Activated naive CD4-positive, alpha-beta T cell treated with anti-CD3 and anti-CD28 coated beads, Interleukin-2, amount 50 U/mL, for 72 hours (primary cell): Measurements from ENCODE around the gene AFAP1L1. TPM values are rescaled to one million over a fixed set of nuclear protein-coding genes. Genes with fewer than 3 reads are reported as not detected.

Source experiments
- ATAC-seq, 2 donors: fragments of 150-1000 bp; cut with Tn5 transposase; 2 replicates each; pipeline ENCODE4 v1.10.0; 2021; ENCODE audit warnings: mild to moderate bottlenecking in 2 of 2, moderate library complexity in 2 of 2
- DNase-seq, 2 donors: peaks; one replicate each; pipeline ENCODE4 v3.0.0; 2021 to 2022; ENCODE audit warnings: low spot score in 2 of 2
- H3K27ac Mint-ChIP-seq, 2 donors: one replicate each; pipeline ENCODE4 v1.8.0; 2022; ENCODE audit warnings: mild to moderate bottlenecking in 2 of 2, mixed read lengths in 2 of 2
- H3K36me3 Mint-ChIP-seq, 2 donors: one replicate each; pipeline ENCODE4 v1.8.0; 2022; ENCODE audit warnings: mixed read lengths in 2 of 2
- H3K9me3 Mint-ChIP-seq, 2 donors: one replicate each; pipeline ENCODE4 v1.8.0; 2022; ENCODE audit warnings: mixed read lengths in 2 of 2
- total RNA-seq, 2 donors: library from RNA; stranded (reverse); gene quantifications; one replicate each; pipeline ENCODE4 v1.2.3, GENCODE V29; 2022

The AFAP1L1 gene
- total RNA-seq, 2 donors from 2014 or later = 0.07 to 0.99 TPM

- no peak for DNase-seq
- ATAC-seq = no peak
- Mint-ChIP-seq H3K9me3 (no peaks in the 10 kb centered on the region), H3K27ac (no peak overlapping the region), H3K36me3 (peaks cover 4 to 6% of the 10 kb centered on the region in 2 donors)
These were observed 3.3 kb downstream of the AFAP1L1 start for GRCh38 chr5:149274939-149275338.

GRCh38 chr5:149277801-149278200 lies 6.1 kb downstream of the AFAP1L1 start:
- Mint-ChIP-seq H3K27ac (no peak overlapping the region), H3K36me3 (no peaks in the 10 kb centered on the region), H3K9me3 (no peaks in the 10 kb centered on the region)
- DNase-seq (no peak), ATAC-seq (no peak)

GRCh38 chr5:149278451-149279210 lies 7.0 kb downstream of the AFAP1L1 start:
- no peak for ATAC-seq
- DNase-seq = no peak
- Mint-ChIP-seq H3K36me3 (no peaks in the 10 kb centered on the region), H3K9me3 (no peaks in the 10 kb centered on the region), H3K27ac (no peak overlapping the region)

GRCh38 chr5:149279661-149280060 lies 8.0 kb downstream of the AFAP1L1 start:
- no peak for ATAC-seq
- DNase-seq = no peak
- no peaks in the 10 kb centered on the region for H3K9me3 Mint-ChIP-seq
- H3K27ac Mint-ChIP-seq = no peak overlapping the region
- H3K36me3 Mint-ChIP-seq = no peaks in the 10 kb centered on the region

- no peaks in the 10 kb centered on the region for H3K9me3 Mint-ChIP-seq
- ATAC-seq = no peak
- no peak overlapping the region for H3K27ac Mint-ChIP-seq
- no peaks in the 10 kb centered on the region for H3K36me3 Mint-ChIP-seq
- DNase-seq = no peak
These were observed 8.5 kb downstream of the AFAP1L1 start for GRCh38 chr5:149280124-149280523.

GRCh38 chr5:149280802-149281201 lies 9.1 kb downstream of the AFAP1L1 start:
- no peak overlapping the region for H3K27ac Mint-ChIP-seq
- H3K9me3 Mint-ChIP-seq = no peaks in the 10 kb centered on the region
- no peaks in the 10 kb centered on the region for H3K36me3 Mint-ChIP-seq
- ATAC-seq = no peak
- no peak for DNase-seq

GRCh38 chr5:149282027-149282965 lies 10.6 kb downstream of the AFAP1L1 start:
- no peak for ATAC-seq

GRCh38 chr5:149282966-149283332 lies 11.3 kb downstream of the AFAP1L1 start:
- DNase-seq = no peak
- no peak overlapping the region for H3K27ac Mint-ChIP-seq
- no peak for ATAC-seq
- no peaks in the 10 kb centered on the region for H3K9me3 Mint-ChIP-seq
- no peaks in the 10 kb centered on the region for H3K36me3 Mint-ChIP-seq

More at GRCh38 chr5:149282027-149282965, 10.6 kb downstream of the AFAP1L1 start:
- Mint-ChIP-seq H3K36me3 (no peaks in the 10 kb centered on the region), H3K9me3 (no peaks in the 10 kb centered on the region), H3K27ac (no peak overlapping the region)
- DNase-seq = no peak

GRCh38 chr5:149283626-149284480 lies 12.2 kb downstream of the AFAP1L1 start:
- no peaks in the 10 kb centered on the region for H3K9me3 Mint-ChIP-seq
- no peak overlapping the region for H3K27ac Mint-ChIP-seq
- DNase-seq (no peak), ATAC-seq (no peak)
- no peaks in the 10 kb centered on the region for H3K36me3 Mint-ChIP-seq

- Mint-ChIP-seq H3K36me3 (no peaks in the 10 kb centered on the region), H3K9me3 (no peaks in the 10 kb centered on the region), H3K27ac (no peak overlapping the region)
- no peak for DNase-seq
- ATAC-seq = no peak
These were observed 12.8 kb downstream of the AFAP1L1 start for GRCh38 chr5:149284501-149284900.

GRCh38 chr5:149285153-149285552 lies 13.5 kb downstream of the AFAP1L1 start:
- DNase-seq = no peak
- Mint-ChIP-seq H3K36me3 (no peaks in the 10 kb centered on the region), H3K9me3 (no peaks in the 10 kb centered on the region), H3K27ac (peak overlapping the region in 1 of 2 donors; percentile 15)
- ATAC-seq = peak; percentile 75 to 92

- Mint-ChIP-seq H3K9me3 (no peaks in the 10 kb centered on the region), H3K27ac (no peak overlapping the region), H3K36me3 (no peaks in the 10 kb centered on the region)
- no peak for ATAC-seq
- no peak for DNase-seq
These were observed 16.8 kb downstream of the AFAP1L1 start for GRCh38 chr5:149288436-149288835.

GRCh38 chr5:149289301-149289700 lies 17.6 kb downstream of the AFAP1L1 start:
- Mint-ChIP-seq H3K9me3 (no peaks in the 10 kb centered on the region), H3K27ac (no peak overlapping the region), H3K36me3 (no peaks in the 10 kb centered on the region)
- no peak for ATAC-seq
- no peak for DNase-seq

GRCh38 chr5:149294872-149295829 lies 23.5 kb downstream of the AFAP1L1 start:
- Mint-ChIP-seq H3K27ac (peak overlapping the region in 1 of 2 donors; percentile 14), H3K36me3 (no peaks in the 10 kb centered on the region), H3K9me3 (no peaks in the 10 kb centered on the region)
- no peak for DNase-seq
- no peak for ATAC-seq

- no peaks in the 10 kb centered on the region for H3K36me3 Mint-ChIP-seq
- DNase-seq (no peak), ATAC-seq (peak in 1 of 2 donors; percentile 6)
- peak overlapping the region in 1 of 2 donors; percentile 39 for H3K27ac Mint-ChIP-seq
- H3K9me3 Mint-ChIP-seq = no peaks in the 10 kb centered on the region
These were observed 25.8 kb downstream of the AFAP1L1 start for GRCh38 chr5:149297340-149298025.
